Skeletal muscle tissue (tissue), 4 donors: ENCODE data around the gene LBHD2. TPM values are rescaled to one million over a fixed set of nuclear protein-coding genes. Genes with fewer than 3 reads are reported as not detected.

Experiments
- H3K27ac ChIP-seq: one replicate; pipeline ENCODE4 v1.7.0; 2013; ENCODE audit warnings: mild to moderate bottlenecking, low read depth, low read length, inconsistent platforms
- H3K27me3 ChIP-seq, 3 donors: one replicate each; pipeline ENCODE4 v1.7.0; 2013; ENCODE audit warnings: low read length in 3 of 3; ENCODE audit not compliant: control insufficient read depth in 3 of 3, insufficient read depth in 3 of 3
- H3K36me3 ChIP-seq, 3 donors: one replicate each; pipeline ENCODE4 v1.7.0; 2013; ENCODE audit warnings: low read length in 3 of 3; ENCODE audit not compliant: control insufficient read depth in 3 of 3, insufficient read depth in 3 of 3
- H3K4me1 ChIP-seq, 3 donors: one replicate each; pipeline ENCODE4 v1.7.0; 2013; ENCODE audit warnings: low read length in 3 of 3, mild to moderate bottlenecking in 3 of 3; ENCODE audit not compliant: control insufficient read depth in 3 of 3, insufficient read depth in 3 of 3
- H3K4me3 ChIP-seq, 3 donors: one replicate each; pipeline ENCODE4 v1.7.0; 2013; ENCODE audit warnings: low read length in 3 of 3
- H3K9ac ChIP-seq, 3 donors: one replicate each; pipeline ENCODE4 v1.7.0; 2013; ENCODE audit warnings: low read length in 3 of 3, mild to moderate bottlenecking in 3 of 3, moderate library complexity in 2 of 3, low read depth in 1 of 3
- H3K9me3 ChIP-seq, 3 donors: one replicate each; pipeline ENCODE4 v1.7.0; 2013; ENCODE audit warnings: low read length in 3 of 3; ENCODE audit not compliant: control insufficient read depth in 3 of 3
- total RNA-seq: library from RNA; depleted of rRNA; stranded (reverse); fragments of >200 nt; gene quantifications from one replicate; pipeline ENCODE4 v1.2.3, GENCODE V29; 2014
- donor health status: Osteomylitis.

LBHD2 gene
- total RNA-seq, 1 donor from 2014 or later = not detected

GRCh38 chr14:103097244-103097993 lies 13.4 kb downstream of the LBHD2 start:
- Histone ChIP-seq H3K9ac (no peak overlapping the region), H3K4me3 (no peak overlapping the region), H3K36me3 (no peaks in the 10 kb centered on the region), H3K9me3 (no peaks in the 10 kb centered on the region), H3K27ac (no peak overlapping the region), H3K4me1 (peaks cover 0 to 3% (median 0%) of the 10 kb centered on the region in 3 donors), H3K27me3 (peaks cover 13 to 21% (median 14%) of the 10 kb centered on the region in 3 donors)

- no peak overlapping the region for H3K4me3 ChIP-seq
- no peaks in the 10 kb centered on the region for H3K9me3 ChIP-seq
- H3K4me1 ChIP-seq = peaks cover 0 to 5% (median 1%) of the 10 kb centered on the region in 3 donors
- H3K9ac ChIP-seq = no peak overlapping the region
- peaks cover 20 to 30% (median 21%) of the 10 kb centered on the region in 3 donors for H3K27me3 ChIP-seq
- H3K36me3 ChIP-seq = no peaks in the 10 kb centered on the region
- no peak overlapping the region for H3K27ac ChIP-seq
Observed at GRCh38 chr14:103097994-103098957, 14.3 kb downstream of the LBHD2 start.

- H3K27me3 ChIP-seq = peaks cover 27 to 38% (median 30%) of the 10 kb centered on the region in 3 donors
- H3K27ac ChIP-seq = no peak overlapping the region
- no peaks in the 10 kb centered on the region for H3K36me3 ChIP-seq
- no peak overlapping the region for H3K4me3 ChIP-seq
- peaks cover 0 to 10% (median 8%) of the 10 kb centered on the region in 3 donors for H3K4me1 ChIP-seq
- no peak overlapping the region for H3K9ac ChIP-seq
- H3K9me3 ChIP-seq = no peaks in the 10 kb centered on the region
Observed at GRCh38 chr14:103099081-103099732, 15.2 kb downstream of the LBHD2 start.

- H3K27me3 ChIP-seq = peaks cover 33 to 44% (median 36%) of the 10 kb centered on the region in 3 donors
- H3K27ac ChIP-seq = no peak overlapping the region
- H3K36me3 ChIP-seq = no peaks in the 10 kb centered on the region
- no peak overlapping the region for H3K9ac ChIP-seq
- peaks cover 0 to 13% (median 11%) of the 10 kb centered on the region in 3 donors for H3K4me1 ChIP-seq
- H3K4me3 ChIP-seq = no peak overlapping the region
- no peaks in the 10 kb centered on the region for H3K9me3 ChIP-seq
Observed at GRCh38 chr14:103099733-103100280, 15.8 kb downstream of the LBHD2 start.

- H3K36me3 ChIP-seq = no peaks in the 10 kb centered on the region
- no peak overlapping the region for H3K9ac ChIP-seq
- H3K4me1 ChIP-seq = peaks cover 6 to 19% (median 17%) of the 10 kb centered on the region in 3 donors
- no peak overlapping the region for H3K4me3 ChIP-seq
- H3K27me3 ChIP-seq = peaks cover 34 to 45% (median 36%) of the 10 kb centered on the region in 3 donors
- no peaks in the 10 kb centered on the region for H3K9me3 ChIP-seq
- no peak overlapping the region for H3K27ac ChIP-seq
Observed at GRCh38 chr14:103100281-103101121, 16.5 kb downstream of the LBHD2 start.

GRCh38 chr14:103101257-103101962 lies 17.4 kb downstream of the LBHD2 start:
- Histone ChIP-seq H3K36me3 (no peaks in the 10 kb centered on the region), H3K9ac (no peak overlapping the region), H3K4me3 (no peak overlapping the region), H3K4me1 (peaks cover 12 to 19% (median 19%) of the 10 kb centered on the region in 3 donors), H3K9me3 (no peaks in the 10 kb centered on the region), H3K27ac (no peak overlapping the region), H3K27me3 (peaks cover 34 to 45% (median 36%) of the 10 kb centered on the region in 3 donors)

GRCh38 chr14:103101963-103102688 lies 18.1 kb downstream of the LBHD2 start:
- no peak overlapping the region for H3K4me3 ChIP-seq
- H3K9me3 ChIP-seq = no peaks in the 10 kb centered on the region
- no peak overlapping the region for H3K27ac ChIP-seq
- H3K4me1 ChIP-seq = peaks cover 12 to 19% (median 19%) of the 10 kb centered on the region in 3 donors
- H3K36me3 ChIP-seq = no peaks in the 10 kb centered on the region
- H3K9ac ChIP-seq = no peak overlapping the region
- H3K27me3 ChIP-seq = peaks cover 34 to 45% (median 36%) of the 10 kb centered on the region in 3 donors

- H3K27me3 ChIP-seq = peaks cover 34 to 45% (median 36%) of the 10 kb centered on the region in 3 donors
- H3K4me3 ChIP-seq = no peak overlapping the region
- H3K4me1 ChIP-seq = peaks cover 12 to 19% (median 19%) of the 10 kb centered on the region in 3 donors
- no peaks in the 10 kb centered on the region for H3K9me3 ChIP-seq
- no peak overlapping the region for H3K9ac ChIP-seq
- no peak overlapping the region for H3K27ac ChIP-seq
- H3K36me3 ChIP-seq = no peaks in the 10 kb centered on the region
Observed at GRCh38 chr14:103102689-103103260, 18.8 kb downstream of the LBHD2 start.
